Measurements from ENCODE around the gene GPR119. TPM values are rescaled to one million over a fixed set of nuclear protein-coding genes. Genes with fewer than 3 reads are reported as not detected.

GPR119 gene
- total RNA-seq, 2 donors from 2014 or later = 1.8 to 15.2 TPM

GRCh38 chrX:130336531-130336930, 48.9 kb downstream of the GPR119 start:
- Histone ChIP-seq H3K4me3 (no peak overlapping the region), H3K27ac (no peak overlapping the region), H3K27me3 (no peaks in the 10 kb centered on the region), H3K9me3 (no peaks in the 10 kb centered on the region), H3K4me1 (peaks cover 13% of the 10 kb centered on the region), H3K36me3 (replicated peaks in 1 of 2; ENCODE audit: insufficient read depth in 1 of 2, low read depth in 2 of 2) (no peaks in the 10 kb centered on the region)
- no peak for DNase-seq
- intact Hi-C loops (cut with DNase I) = no loop called here
- WGBS, 2 donors = 40 to 46% methylated on average over 4 of the region's 4 CpGs
- ATAC-seq = no peak
- TF ChIP-seq CTCF (IDR thresholded peaks at IDR 0.05) (no peak), POLR2A (IDR thresholded peaks at IDR 0.05) (no peak)

Other genes starting within 250 kb of the GPR119 start
- 10 to 100 TPM; 14.8 to 22.4 TPM for gene AIFM1, start 219.8 kb downstream of the GPR119 start, total RNA-seq
- gene RAB33A, start 213.7 kb downstream of the GPR119 start, total RNA-seq = under 1 TPM in 1 of 2 donors, not detected in 1; 0.78 TPM
- gene ZNF280C, start 116.8 kb downstream of the GPR119 start, total RNA-seq = 1 to 10 TPM; 2.6 to 2.9 TPM
- 10 to 100 TPM; 10.6 to 18.5 TPM for gene SLC25A14, start 45.8 kb downstream of the GPR119 start, total RNA-seq
- gene RBMX2, start 16.3 kb upstream of the GPR119 start, total RNA-seq = 10 to 100 TPM in 1 of 2 donors, 1 to 10 TPM in 1; 7.0 to 13.2 TPM